ENCODE data around the gene ITM2A.

Gene ITM2A

DNA sequence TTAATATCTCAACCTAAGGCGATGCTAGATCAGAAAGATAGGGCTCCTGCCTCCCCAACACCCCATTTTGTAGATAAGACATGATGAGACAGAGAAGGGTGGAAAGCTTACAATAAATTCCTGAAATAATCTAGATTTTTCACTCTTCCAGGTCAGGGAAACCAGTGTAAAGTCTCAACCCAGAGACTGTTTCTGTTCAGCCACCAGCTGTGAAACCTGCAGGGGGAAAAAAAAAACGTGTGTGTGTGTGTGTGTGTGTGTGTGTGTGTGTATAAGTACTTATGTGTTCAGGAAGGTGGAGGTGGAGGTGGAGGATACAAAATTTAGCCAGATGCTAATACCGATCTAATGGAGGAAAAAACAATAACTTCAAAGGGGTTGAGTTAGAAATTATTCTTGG, 773 bp upstream of the ITM2A start:
- DNase-seq (ENCODE audit: insufficient read length, low spot score) (no peak), FAIRE-seq (no peak)
- TF ChIP-seq, protein P1, sequence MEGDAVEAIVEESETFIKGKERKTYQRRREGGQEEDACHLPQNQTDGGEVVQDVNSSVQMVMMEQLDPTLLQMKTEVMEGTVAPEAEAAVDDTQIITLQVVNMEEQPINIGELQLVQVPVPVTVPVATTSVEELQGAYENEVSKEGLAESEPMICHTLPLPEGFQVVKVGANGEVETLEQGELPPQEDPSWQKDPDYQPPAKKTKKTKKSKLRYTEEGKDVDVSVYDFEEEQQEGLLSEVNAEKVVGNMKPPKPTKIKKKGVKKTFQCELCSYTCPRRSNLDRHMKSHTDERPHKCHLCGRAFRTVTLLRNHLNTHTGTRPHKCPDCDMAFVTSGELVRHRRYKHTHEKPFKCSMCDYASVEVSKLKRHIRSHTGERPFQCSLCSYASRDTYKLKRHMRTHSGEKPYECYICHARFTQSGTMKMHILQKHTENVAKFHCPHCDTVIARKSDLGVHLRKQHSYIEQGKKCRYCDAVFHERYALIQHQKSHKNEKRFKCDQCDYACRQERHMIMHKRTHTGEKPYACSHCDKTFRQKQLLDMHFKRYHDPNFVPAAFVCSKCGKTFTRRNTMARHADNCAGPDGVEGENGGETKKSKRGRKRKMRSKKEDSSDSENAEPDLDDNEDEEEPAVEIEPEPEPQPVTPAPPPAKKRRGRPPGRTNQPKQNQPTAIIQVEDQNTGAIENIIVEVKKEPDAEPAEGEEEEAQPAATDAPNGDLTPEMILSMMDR (IDR thresholded peaks at IDR 0.05; ENCODE audit: insufficient read depth, missing control alignments): no peak

DNA sequence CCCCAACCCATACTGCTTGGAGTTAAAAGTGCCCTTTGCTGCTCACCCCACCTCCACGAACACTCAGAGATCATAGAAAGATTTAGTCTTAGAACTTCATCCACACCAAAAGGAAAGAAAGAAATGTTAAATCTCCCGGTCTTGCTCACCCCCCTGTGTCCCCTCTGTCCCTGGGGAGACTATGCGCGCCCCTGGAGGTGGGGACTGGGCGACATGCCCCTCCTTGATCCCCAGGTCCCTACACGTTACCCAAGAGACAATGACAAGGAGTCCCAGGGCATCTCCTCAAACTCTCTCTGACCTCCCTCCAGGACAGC, 620 bp downstream of the ITM2A start:
- TF ChIP-seq, protein P1 (IDR thresholded peaks at IDR 0.05; ENCODE audit: insufficient read depth, missing control alignments): no peak
- FAIRE-seq: no peak
- DNase-seq (ENCODE audit: insufficient read length, low spot score): no peak

DNA sequence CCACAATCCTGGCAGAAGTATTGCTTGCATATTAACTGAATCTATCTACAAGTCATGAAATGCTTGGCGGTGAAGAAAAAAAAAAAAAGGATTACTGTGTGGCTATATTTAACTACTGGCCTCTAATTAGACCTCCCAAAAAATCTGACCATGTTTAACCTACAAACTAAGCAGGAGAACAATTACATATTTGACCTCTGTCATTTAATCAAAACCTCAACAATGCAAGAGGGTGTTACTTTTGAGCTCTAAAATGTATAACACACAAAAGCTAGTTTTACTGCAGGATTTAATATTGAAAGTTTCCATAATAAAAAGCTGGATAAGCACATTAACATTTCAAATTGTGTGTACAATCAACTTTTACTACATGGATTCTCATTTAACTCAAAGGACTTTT, 1.5 kb downstream of the ITM2A start:
- TF ChIP-seq, protein P1 (IDR thresholded peaks at IDR 0.05; ENCODE audit: insufficient read depth, missing control alignments): no peak
- DNase-seq (ENCODE audit: insufficient read length, low spot score) (no peak), FAIRE-seq (no peak)

DNA sequence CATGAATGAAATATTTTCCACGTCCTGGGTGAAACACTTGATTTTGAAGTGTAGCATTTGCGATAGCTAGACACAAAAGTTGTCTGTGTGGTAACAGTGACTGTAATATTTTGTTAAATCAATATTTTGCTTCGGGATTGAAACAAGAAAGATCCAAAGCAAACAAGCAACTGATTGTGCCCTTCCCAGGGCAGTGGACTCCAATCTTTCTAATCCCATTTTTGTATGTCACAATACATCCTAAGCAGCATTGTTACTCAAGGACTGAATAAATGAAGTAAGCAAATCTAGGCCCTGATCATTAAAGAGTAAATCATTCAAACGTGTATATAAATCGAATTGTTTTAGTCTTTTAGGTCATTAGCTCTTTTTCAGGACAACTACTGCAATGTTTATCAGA, 2.8 kb downstream of the ITM2A start:
- FAIRE-seq (no peak), DNase-seq (ENCODE audit: insufficient read length, low spot score) (no peak)
- TF ChIP-seq, protein P1 (IDR thresholded peaks at IDR 0.05; ENCODE audit: insufficient read depth, missing control alignments): no peak

DNA sequence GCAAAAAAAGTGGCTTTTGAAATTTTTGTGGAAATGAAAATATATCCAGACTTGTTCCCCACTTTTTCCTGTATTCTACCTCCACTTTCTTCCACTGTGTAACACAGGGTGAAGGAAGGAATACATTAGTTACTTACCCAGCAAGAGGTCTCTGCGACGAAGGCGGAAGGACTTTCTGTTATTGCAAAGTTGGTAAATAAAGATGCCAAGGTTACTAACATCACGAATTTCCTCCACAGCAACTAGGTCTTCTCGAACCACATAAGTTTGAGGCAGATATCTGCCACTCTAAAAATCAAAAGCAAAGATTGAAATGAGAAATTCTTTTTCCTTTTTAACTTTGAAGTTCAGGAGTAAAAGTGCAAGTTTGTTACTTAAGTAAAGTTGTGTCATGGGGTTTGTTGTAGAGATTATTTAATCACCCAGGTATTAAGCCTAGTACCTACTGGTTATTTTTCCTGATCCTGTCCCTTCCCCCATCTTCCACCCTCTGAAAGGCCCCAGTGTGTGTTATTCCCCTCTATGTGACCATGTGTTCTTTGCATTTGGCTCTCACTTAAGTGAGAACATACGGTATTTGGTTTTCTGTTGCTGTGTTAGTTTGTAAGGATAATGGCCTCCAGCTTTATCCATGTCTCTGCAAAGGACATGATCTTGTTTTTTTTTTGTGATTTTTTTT, 5.8 kb downstream of the ITM2A start:
- FAIRE-seq (no peak), DNase-seq (ENCODE audit: insufficient read length, low spot score) (no peak)
- TF ChIP-seq, protein P1 (IDR thresholded peaks at IDR 0.05; ENCODE audit: insufficient read depth, missing control alignments): no peak

DNA sequence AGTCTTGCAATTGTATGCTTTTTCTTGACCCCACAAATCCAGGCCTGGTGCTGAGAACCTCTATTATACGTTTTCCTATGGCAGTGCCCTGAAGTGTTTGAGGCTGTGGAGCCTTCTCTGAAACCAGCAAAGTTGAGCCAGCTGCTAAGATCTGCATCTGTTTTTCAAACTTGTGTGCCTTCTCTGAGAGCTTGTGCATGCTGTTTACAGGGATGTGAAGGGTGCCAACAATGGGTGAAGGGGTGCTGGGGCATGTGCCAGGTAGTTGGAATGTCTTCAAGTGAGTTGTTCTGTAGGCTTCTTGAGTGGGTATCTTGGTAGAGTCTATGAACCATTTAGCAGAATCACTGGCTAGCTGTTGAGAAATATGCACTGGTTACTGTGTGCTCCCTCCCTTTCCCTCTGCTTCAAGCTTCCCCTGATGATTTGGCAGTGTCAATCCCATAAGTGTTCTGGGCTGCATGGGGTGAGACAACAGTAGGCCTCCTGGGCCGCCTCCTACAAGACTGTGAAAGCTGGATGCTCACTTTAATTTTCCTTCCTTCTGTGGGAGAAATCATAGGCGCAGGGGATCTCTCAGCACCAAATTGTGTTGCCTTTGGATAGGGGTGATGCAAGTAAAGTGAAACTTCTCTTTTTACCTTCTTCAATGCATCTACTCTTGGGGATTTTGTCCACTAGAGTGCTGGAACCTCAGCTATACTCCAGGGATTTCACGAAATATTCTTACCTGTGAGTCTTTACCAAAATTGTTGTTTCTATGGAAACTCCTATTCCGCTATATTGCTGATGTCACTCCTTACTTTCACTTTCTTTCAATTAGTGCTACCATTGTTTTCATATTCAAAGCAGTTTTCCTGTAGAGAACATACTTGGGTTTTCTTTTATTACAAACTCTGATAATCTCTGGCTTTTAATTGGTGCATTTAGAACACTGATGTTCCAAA, 30.0 kb downstream of the ITM2A start:
- DNase-seq (ENCODE audit: insufficient read length, low spot score): no peak
- no peak for FAIRE-seq
- TF ChIP-seq, protein P1 (IDR thresholded peaks at IDR 0.05; ENCODE audit: insufficient read depth, missing control alignments): no peak

DNA sequence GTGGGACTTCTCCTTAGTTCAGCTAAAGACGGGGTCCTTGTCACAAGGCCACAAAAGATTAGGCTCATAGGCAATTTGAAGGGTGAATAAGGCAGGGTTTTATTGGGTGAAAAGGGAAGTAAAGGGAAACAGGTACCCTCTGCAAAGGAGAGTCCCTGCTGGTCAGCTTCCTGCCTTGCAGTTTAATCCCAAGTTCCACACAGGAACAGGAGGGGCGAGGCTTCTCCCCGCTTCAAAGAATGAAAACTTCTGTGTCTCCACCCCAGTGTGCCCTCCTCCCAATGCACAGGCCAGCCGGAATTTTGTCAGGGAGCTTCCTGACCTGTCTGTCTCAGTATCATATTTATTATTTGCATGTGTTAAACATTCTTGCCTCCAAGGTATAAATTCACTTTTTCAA, 37.1 kb downstream of the ITM2A start:
- TF ChIP-seq, protein P1 (IDR thresholded peaks at IDR 0.05; ENCODE audit: insufficient read depth, missing control alignments): no peak
- FAIRE-seq (no peak), DNase-seq (ENCODE audit: insufficient read length, low spot score) (no peak)

Measured in D721Med (cell line).